Dendritic cell treated with granulocyte-macrophage colony-stimulating factor and Interleukin-4, amounts not matched to agents 40 ng/mL and 50 ng/mL, for 4 days (primary cell): ENCODE data around the gene SIDT2.
"Not testable (repeated sequence)": the region's sequence is repeated elsewhere in the genome, so short reads cannot be mapped to it uniquely, and the experiment has no call there.

Experiments
- H3K27ac Mint-ChIP-seq: one replicate; pipeline ENCODE4 v1.8.0; 2022; ENCODE audit warnings: mild to moderate bottlenecking, mixed read lengths
- H3K27me3 Mint-ChIP-seq: one replicate; pipeline ENCODE4 v1.8.0; 2022; ENCODE audit warnings: mild to moderate bottlenecking, mixed read lengths
- H3K36me3 Mint-ChIP-seq: one replicate; pipeline ENCODE4 v1.8.0; 2022; ENCODE audit warnings: low read depth, mixed read lengths
- H3K4me1 Mint-ChIP-seq: one replicate; pipeline ENCODE4 v1.8.0; 2022; ENCODE audit warnings: low read depth, mixed read lengths
- H3K4me3 Mint-ChIP-seq: one replicate; pipeline ENCODE4 v1.8.0; 2022; ENCODE audit warnings: mild to moderate bottlenecking, moderate library complexity, mixed read lengths
- H3K9me3 Mint-ChIP-seq: one replicate; pipeline ENCODE4 v1.8.0; 2022; ENCODE audit warnings: mixed read lengths
- intact Hi-C: fragments of 100-400 bp; cut with micrococcal nuclease; formaldehyde crosslinking; loops from one replicate; pipeline ENCODE4 v1.15.0; 2022

The SIDT2 gene

DNA sequence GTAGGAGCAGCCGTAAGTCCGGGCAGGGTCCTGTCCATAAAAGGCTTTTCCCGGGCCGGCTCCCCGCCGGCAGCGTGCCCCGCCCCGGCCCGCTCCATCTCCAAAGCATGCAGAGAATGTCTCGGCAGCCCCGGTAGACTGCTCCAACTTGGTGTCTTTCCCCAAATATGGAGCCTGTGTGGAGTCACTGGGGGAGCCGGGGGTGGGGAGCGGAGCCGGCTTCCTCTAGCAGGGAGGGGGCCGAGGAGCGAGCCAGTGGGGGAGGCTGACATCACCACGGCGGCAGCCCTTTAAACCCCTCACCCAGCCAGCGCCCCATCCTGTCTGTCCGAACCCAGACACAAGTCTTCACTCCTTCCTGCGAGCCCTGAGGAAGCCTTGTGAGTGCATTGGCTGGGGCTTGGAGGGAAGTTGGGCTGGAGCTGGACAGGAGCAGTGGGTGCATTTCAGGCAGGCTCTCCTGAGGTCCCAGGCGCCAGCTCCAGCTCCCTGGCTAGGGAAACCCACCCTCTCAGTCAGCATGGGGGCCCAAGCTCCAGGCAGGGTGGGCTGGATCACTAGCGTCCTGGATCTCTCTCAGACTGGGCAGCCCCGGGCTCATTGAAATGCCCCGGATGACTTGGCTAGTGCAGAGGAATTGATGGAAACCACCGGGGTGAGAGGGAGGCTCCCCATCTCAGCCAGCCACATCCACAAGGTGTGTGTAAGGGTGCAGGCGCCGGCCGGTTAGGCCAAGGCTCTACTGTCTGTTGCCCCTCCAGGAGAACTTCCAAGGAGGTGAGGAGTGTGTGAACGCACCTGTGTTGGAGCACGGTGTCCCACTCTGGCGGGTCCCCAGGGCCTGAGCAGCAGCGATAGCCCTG lies 20.7 kb downstream of the SIDT2 start, which contains the start of gene TAGLN:
Gene TAGLN, plus strand, starts transcription at position 318 of the 863 bp plus-strand sequence. CDS start 3,644 bp downstream, outside the sequence.
- Mint-ChIP-seq H3K4me3 (no peak within 1 kb of the TSS), H3K27me3 (no peaks in the 10 kb centered on the region), H3K9me3 (no peaks in the 10 kb centered on the region), H3K36me3 (peaks cover 77% of the 10 kb centered on the region), H3K27ac (peak within 1 kb of the TSS; percentile 17), H3K4me1 (peaks cover 40% of the 10 kb centered on the region)
- intact Hi-C loops = no loop called here

DNA sequence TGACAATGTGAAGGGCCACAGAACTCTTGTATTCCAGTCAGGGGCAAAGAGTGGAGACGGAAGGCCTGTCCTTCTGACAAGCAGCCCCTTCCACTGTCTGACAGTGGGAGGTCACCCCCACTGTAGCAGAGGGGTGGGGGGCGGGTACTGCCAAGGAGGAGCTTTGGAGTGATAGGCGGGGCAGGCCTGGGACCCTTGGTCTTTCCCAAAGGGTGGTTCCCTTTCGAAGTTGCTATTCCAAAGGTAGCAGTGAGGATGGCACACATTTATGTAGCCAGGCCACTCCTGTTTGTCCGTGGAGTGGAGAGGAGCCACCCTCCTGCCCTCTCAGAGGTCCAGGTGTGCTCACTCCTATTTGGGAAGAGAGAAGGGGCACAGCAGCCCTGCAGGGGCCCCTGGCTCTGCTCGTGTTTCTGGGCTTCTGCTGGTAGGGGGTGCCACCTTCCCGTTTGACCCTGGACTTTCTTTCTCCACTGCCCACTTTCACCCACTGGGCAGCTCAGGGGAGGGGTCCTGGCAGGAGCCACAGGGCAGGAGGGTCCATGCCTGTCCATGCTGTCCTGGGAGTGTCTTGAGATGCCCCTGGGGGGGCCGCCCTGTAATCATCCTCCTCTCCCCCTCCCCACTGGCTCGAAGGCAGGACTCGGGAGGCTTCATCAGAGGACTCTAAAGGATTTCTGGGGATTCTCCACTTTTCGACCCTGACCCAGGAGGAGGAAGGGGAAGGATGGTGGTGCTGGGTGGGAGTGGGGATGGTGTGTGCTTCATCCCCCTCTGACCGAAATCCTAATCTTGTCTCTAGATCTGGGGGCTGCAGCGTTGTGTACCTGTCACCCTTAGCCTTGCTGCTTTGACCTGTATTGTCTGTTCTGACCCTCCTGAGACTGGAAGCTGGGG lies 21.6 kb downstream of the SIDT2 start:
- intact Hi-C loops = no loop called here
- peaks cover 77% of the 10 kb centered on the region for H3K36me3 Mint-ChIP-seq
- H3K9me3 Mint-ChIP-seq = no peaks in the 10 kb centered on the region
- H3K27me3 Mint-ChIP-seq = no peaks in the 10 kb centered on the region
- peaks cover 32% of the 10 kb centered on the region for H3K4me1 Mint-ChIP-seq
- H3K4me3 Mint-ChIP-seq = no peak overlapping the region
- peak overlapping the region; percentile 37 for H3K27ac Mint-ChIP-seq

DNA sequence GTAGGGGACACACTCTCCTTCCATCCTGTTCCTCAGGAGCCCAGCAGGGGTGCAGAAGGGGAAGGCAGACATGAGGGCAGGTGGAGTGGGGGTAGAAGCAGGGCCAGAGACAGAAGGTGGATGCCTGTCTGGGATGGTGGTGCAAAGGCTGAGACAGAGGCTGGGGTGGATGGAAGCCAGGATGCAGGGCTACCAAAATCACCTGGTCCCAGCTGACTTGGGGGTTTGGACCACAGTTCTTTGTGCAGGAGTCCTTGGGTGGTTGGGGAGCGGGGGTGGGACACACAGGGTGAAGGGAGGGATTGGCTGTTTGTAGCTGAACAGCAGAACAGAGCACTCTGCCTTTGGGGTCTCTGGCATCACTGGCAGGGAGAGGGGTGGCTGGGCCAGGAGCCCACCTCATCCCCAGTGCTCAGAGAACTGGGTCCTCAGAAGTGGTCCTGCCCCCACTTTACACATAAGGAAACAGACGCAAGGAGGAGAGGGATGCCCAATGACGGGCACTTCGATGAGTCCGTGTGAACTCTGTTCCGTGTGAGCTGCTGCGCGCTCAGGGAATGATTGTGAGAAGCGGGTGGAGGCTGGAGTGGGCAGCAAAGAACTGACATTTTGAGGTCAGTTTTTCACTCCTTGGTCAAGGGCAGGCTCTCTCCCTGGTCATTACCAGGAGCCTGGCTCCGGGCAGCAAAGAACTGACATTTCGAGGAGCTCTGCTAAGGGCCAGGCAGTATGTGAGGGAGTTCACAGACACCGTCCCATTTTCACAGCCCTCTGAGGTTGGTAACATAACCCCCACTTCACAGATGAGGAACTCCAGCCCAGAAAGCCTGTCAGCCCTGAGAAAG lies 22.5 kb downstream of the SIDT2 start:
- Mint-ChIP-seq H3K4me1 (peaks cover 24% of the 10 kb centered on the region), H3K4me3 (no peak overlapping the region), H3K9me3 (no peaks in the 10 kb centered on the region), H3K27ac (peak overlapping the region; percentile 37), H3K36me3 (peaks cover 77% of the 10 kb centered on the region), H3K27me3 (no peaks in the 10 kb centered on the region)
- intact Hi-C loops = no loop called here

DNA sequence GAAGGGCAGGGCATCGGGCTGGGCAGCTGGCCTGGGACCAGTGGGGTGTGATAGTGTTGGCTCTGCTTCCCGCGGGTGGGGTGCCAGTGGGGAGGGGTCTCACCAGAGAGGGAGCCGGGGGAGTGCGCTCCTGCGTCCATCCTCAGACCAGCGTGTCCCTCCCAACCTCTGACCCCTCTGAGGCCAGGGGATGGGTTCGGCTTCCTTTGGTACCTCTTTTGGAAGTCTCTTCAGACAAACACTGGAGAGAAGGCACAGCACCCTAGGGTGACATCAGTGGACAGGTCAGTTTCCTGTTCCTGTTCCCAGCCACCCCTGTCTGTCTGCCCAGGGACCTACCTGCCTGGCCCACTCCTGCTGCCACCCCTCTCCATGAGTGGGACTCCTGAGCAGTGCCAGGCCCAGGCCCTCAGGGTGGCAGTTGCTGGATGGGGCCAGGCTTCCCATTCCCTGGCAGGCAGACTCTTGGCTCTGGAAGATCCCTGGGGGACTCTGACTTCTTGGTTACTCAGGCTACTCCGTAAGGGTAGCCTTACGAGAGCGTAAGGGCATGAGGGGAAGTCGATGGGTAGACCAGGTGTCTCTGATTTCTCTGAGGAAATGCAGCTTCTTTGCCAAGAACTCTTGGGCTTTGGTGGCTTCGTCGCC lies 23.2 kb downstream of the SIDT2 start:
- no peak overlapping the region for H3K4me3 Mint-ChIP-seq
- H3K27me3 Mint-ChIP-seq = no peaks in the 10 kb centered on the region
- H3K36me3 Mint-ChIP-seq = peaks cover 73% of the 10 kb centered on the region
- peak overlapping the region; percentile 16 for H3K27ac Mint-ChIP-seq
- intact Hi-C loops = no loop called here
- no peaks in the 10 kb centered on the region for H3K9me3 Mint-ChIP-seq
- peaks cover 24% of the 10 kb centered on the region for H3K4me1 Mint-ChIP-seq

DNA sequence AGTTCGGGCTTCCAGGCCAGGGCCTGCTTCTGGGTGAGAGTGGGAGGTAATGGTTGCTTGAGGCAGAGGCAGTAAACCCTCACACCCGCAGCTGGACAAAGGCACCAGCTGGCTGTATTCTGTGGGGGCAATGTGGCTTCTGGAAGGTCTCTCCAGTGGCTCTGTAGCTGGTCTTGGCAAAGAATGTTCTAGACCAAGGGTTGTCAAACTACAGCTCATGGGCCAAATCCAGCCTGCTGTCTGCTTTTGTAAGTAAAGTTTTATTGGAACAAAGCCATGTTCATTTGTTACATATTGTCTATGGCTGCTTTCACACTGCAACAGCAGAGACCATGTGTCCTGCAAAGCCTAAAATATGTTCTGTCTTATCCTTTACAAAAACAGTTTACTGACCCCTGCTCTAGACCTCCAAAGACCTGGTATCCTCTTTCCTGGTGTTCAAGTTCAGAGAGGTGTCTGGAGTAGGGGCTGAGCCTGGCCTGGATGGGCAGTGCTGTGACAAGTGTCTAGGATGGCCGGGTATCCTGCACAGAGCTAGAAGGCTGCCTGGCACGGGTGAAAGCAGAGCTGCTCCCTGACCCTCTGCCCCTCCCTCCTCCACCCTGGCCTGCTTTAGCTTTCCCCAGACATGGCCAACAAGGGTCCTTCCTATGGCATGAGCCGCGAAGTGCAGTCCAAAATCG lies 24.0 kb downstream of the SIDT2 start:
- intact Hi-C loops = no loop called here
- Mint-ChIP-seq H3K4me1 (peaks cover 20% of the 10 kb centered on the region), H3K9me3 (no peaks in the 10 kb centered on the region), H3K36me3 (peaks cover 66% of the 10 kb centered on the region), H3K27ac (peak overlapping the region; percentile 16), H3K4me3 (no peak overlapping the region), H3K27me3 (no peaks in the 10 kb centered on the region)

DNA sequence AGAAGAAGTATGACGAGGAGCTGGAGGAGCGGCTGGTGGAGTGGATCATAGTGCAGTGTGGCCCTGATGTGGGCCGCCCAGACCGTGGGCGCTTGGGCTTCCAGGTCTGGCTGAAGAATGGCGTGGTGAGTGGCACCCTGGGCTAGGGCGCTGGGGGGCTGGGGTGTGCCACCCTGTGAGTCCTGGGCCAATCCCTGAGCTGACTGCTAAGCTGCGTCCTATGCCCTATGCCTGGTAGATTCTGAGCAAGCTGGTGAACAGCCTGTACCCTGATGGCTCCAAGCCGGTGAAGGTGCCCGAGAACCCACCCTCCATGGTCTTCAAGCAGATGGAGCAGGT lies 24.5 kb downstream of the SIDT2 start:
- H3K36me3 Mint-ChIP-seq = peaks cover 61% of the 10 kb centered on the region
- peaks cover 16% of the 10 kb centered on the region for H3K4me1 Mint-ChIP-seq
- no peak overlapping the region for H3K4me3 Mint-ChIP-seq
- peak overlapping the region; percentile 13 for H3K27ac Mint-ChIP-seq
- H3K9me3 Mint-ChIP-seq = no peaks in the 10 kb centered on the region
- intact Hi-C loops = no loop called here
- H3K27me3 Mint-ChIP-seq = no peaks in the 10 kb centered on the region

DNA sequence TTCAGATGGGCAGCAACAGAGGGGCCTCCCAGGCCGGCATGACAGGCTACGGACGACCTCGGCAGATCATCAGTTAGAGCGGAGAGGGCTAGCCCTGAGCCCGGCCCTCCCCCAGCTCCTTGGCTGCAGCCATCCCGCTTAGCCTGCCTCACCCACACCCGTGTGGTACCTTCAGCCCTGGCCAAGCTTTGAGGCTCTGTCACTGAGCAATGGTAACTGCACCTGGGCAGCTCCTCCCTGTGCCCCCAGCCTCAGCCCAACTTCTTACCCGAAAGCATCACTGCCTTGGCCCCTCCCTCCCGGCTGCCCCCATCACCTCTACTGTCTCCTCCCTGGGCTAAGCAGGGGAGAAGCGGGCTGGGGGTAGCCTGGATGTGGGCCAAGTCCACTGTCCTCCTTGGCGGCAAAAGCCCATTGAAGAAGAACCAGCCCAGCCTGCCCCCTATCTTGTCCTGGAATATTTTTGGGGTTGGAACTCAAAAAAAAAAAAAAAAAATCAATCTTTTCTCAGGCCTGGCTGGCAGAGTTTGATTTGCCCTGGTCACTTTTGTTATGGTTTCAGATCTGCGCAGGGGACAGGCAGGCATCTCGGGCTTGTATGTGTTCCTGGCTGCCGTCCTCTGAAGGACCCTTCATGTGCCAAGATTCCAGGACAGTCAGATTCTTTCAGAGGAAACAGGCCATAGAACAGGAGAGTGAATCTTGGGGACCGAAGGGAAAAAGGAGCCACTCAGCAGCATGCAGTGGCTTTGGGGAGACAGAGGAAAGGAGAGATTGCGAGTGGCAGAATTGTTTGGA lies 25.9 kb downstream of the SIDT2 start:
- Mint-ChIP-seq H3K9me3 (no peaks in the 10 kb centered on the region), H3K4me3 (no peak overlapping the region), H3K27ac (no peak overlapping the region), H3K4me1 (peaks cover 10% of the 10 kb centered on the region), H3K36me3 (peaks cover 61% of the 10 kb centered on the region), H3K27me3 (no peaks in the 10 kb centered on the region)
- intact Hi-C loops = loop anchor here (5.0 kb wide), 1 partner anchor 72 kb away; no protein-coding TSS in a partner anchor

DNA sequence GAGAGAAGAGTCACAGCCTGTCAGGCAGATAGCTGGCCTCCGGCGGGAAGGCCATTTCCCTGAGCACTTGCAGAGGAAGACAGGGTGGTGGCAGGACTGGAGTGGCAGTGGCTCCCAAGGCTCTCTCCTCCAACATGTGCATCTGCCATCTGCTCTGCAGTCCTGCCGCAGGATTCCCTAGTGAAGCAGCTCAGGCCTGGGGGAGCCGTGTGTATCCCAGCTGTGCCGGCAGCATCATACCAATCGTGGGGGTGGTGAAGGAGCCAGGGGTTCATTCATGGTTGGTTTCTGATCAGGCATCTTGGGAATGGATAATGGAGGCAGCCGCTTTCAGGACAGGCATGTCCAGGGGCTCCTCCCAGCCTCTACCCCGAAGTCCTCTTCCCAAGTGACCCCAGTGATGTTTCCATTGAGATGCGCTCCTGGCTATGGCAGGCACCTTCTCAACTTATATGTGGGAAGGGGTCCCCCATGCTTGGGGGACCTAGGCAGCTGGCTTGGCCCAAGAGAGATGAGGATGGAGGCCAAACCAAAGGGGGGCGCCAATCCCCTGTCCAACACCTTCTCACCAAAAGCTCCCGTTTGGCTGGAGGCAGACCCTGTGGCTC lies 26.8 kb downstream of the SIDT2 start:
- H3K4me1 Mint-ChIP-seq = peaks cover 10% of the 10 kb centered on the region
- no peaks in the 10 kb centered on the region for H3K9me3 Mint-ChIP-seq
- H3K27me3 Mint-ChIP-seq = no peaks in the 10 kb centered on the region
- no peak overlapping the region for H3K4me3 Mint-ChIP-seq
- H3K36me3 Mint-ChIP-seq = peaks cover 65% of the 10 kb centered on the region
- H3K27ac Mint-ChIP-seq = no peak overlapping the region
- intact Hi-C loops = loop anchor here (5.0 kb wide), 1 partner anchor 73 kb away; no protein-coding TSS in a partner anchor

DNA sequence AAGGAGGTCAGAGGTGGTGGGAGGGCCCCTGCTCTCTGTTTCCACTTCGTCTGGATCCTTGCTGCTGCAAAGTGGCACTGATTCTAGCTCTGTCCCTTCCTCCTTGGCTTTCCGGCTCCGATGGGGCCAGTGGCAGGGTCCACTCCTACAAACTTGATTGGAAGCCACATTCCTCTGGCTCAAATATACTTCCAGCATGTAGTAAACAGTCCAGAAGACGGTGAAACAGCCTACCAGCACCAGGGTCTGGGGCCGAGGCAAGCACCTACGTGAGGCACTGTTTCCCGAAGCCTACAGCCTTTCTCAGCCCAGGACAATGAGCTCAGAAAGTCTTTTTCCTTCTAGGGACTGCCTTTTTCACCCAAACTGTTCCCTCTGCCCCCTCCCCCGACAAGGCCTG lies 27.6 kb downstream of the SIDT2 start:
- intact Hi-C loops = loop anchor here (5.0 kb wide), 1 partner anchor 74 kb away; no protein-coding TSS in a partner anchor
- not testable (repeated sequence) for H3K9me3 Mint-ChIP-seq, H3K4me3 Mint-ChIP-seq, H3K4me1 Mint-ChIP-seq, H3K27me3 Mint-ChIP-seq, H3K27ac Mint-ChIP-seq
- peaks cover 66% of the 10 kb centered on the region for H3K36me3 Mint-ChIP-seq

DNA sequence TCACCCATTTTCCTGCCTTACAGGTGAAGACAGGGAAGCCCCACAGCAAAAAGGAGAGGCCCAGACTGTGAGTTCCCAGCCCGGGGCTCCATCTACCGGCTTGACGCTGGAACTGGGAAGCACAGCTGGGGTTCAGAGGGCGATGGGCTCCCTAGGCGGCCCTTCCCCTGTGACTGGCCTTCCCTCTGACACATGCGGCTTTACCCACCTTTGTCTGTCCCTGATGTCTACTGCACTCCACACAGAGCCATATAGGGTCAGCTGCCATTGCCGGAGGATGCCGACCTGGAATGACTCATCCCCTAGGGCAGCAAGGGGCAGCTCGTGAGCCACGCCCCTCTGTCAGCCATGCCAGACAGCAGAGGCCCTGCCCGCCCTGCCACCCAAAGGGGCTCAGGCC lies 28.3 kb downstream of the SIDT2 start:
- H3K9me3 Mint-ChIP-seq, H3K27me3 Mint-ChIP-seq, H3K27ac Mint-ChIP-seq, H3K4me1 Mint-ChIP-seq, H3K4me3 Mint-ChIP-seq: not testable (repeated sequence)
- peaks cover 73% of the 10 kb centered on the region for H3K36me3 Mint-ChIP-seq
- intact Hi-C loops = loop anchor here (5.0 kb wide), 1 partner anchor 75 kb away; no protein-coding TSS in a partner anchor

DNA sequence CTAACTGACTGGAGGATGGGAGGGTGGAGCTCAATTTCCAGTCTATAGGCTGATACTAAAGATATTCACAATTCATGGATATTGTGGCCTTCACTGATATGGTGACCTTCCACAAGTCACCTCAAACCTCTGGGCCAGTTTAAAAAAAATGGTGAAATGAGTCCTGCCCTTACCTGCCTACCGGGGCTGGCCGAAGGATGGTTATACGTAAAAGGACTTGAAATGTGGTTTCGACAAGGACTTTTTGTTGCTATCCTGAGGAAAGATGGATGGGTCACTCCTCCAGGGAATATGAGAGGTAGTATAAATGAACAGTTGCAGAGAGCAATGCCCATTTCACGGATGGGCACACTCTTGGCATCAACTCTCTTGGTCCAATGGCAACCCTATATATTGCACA lies 28.9 kb downstream of the SIDT2 start:
- not testable (repeated sequence) for H3K4me3 Mint-ChIP-seq, H3K27ac Mint-ChIP-seq, H3K4me1 Mint-ChIP-seq, H3K9me3 Mint-ChIP-seq, H3K27me3 Mint-ChIP-seq
- intact Hi-C loops = loop anchor here (5.0 kb wide), 1 partner anchor 75 kb away; no protein-coding TSS in a partner anchor
- peaks cover 80% of the 10 kb centered on the region for H3K36me3 Mint-ChIP-seq

DNA sequence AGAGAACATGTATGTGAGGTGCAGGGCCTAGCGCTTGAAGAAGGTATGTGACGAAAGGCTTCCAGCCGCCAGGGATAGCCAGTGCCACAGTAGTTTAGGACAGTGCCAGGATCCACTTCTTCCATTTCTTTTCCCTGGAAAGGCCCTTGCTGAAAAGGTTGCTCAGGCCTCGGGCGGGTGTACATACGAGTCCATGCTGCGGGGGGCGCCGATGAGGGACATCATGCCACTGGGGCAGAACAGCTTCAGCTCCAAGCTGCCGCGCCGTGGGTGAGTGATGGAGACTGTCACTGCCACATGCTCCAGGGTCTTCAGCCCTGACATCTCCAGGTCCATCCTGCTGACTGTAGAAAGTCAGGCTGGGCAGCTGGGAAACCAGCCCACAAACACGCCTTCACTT lies 30.2 kb downstream of the SIDT2 start:
- not testable (repeated sequence) for H3K4me1 Mint-ChIP-seq, H3K9me3 Mint-ChIP-seq, H3K27me3 Mint-ChIP-seq, H3K4me3 Mint-ChIP-seq, H3K27ac Mint-ChIP-seq
- intact Hi-C loops = loop anchor here (5.0 kb wide), 1 partner anchor 76 kb away; no protein-coding TSS in a partner anchor
- peaks cover 80% of the 10 kb centered on the region for H3K36me3 Mint-ChIP-seq
